ENCODE results near the gene C19orf38.

Gene C19orf38

DNA sequence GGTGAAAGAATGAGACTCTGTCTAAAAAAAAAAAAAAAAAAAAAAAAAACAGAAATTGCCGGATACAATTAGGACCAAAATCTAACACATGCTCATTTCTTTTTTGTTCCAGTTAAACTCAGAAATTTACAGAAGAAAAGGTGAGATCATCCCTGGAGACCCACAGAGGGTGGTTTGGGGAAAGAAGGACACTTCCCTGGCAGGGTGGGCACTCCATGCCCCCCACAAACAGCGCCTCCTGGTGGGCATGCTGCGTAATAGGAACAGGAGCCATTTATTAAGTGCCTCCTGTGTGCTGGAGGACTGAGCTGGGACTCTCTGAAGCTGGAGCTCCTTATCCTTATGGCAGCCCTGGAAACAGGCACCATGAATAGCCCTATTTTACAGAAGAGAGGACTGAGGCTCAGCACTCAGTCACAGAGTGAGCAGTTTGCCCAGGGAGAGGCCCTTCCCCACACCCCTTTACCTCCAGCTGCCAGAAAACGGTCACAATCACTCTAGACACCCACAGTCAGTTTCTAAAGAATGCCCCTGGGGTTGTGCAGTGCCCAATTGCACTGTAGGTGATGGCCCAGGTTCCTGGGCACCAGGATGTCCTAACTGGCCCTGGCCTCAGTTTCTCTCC is 10.1 kb downstream of the C19orf38 start:
- in situ Hi-C loops (cut with HindIII; ENCODE audit: low sequenced_read_pairs) = no loop called here
- no peak overlapping the region for H3K4me3 ChIP-seq (ENCODE audit: low read depth, low read length)
- TF ChIP-seq, protein P1, sequence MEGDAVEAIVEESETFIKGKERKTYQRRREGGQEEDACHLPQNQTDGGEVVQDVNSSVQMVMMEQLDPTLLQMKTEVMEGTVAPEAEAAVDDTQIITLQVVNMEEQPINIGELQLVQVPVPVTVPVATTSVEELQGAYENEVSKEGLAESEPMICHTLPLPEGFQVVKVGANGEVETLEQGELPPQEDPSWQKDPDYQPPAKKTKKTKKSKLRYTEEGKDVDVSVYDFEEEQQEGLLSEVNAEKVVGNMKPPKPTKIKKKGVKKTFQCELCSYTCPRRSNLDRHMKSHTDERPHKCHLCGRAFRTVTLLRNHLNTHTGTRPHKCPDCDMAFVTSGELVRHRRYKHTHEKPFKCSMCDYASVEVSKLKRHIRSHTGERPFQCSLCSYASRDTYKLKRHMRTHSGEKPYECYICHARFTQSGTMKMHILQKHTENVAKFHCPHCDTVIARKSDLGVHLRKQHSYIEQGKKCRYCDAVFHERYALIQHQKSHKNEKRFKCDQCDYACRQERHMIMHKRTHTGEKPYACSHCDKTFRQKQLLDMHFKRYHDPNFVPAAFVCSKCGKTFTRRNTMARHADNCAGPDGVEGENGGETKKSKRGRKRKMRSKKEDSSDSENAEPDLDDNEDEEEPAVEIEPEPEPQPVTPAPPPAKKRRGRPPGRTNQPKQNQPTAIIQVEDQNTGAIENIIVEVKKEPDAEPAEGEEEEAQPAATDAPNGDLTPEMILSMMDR (IDR thresholded peaks at IDR 0.05; ENCODE audit: low read depth, low read length) = peak; percentile 84
- DNase-seq (ENCODE audit: low read depth, low spot score) = no peak

DNA sequence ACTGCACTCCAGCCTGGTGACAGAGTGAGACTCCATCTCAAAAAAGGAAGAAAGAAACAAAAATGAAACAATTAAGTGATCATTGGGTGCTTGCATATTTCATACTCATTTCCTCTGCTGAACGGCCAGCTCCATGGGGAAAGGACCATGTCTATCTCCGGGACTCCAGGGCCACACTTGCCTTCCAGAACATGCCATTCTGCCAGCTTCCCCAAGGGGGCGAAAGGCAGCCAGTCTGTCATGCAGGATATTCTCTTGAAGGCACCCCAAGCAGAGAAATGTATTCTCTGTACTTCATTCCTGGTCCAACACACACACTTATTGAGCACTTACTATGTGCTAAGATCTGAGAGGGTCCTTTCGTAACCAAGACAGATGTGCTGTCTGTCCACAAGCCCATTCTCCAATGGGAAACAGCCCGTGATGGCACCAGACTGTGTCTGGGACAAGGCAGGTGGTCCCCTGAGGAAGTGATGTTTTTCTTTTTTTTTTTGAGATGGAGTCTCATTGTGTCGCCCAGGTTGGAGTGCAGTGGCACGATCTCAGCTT is 13.0 kb downstream of the C19orf38 start:
- DNase-seq (ENCODE audit: low read depth, low spot score) = no peak
- TF ChIP-seq, protein P1 (IDR thresholded peaks at IDR 0.05; ENCODE audit: low read depth, low read length) = peak; percentile 56
- in situ Hi-C loops (cut with HindIII; ENCODE audit: low sequenced_read_pairs) = no loop called here
- no peak overlapping the region for H3K4me3 ChIP-seq (ENCODE audit: low read depth, low read length)

DNA sequence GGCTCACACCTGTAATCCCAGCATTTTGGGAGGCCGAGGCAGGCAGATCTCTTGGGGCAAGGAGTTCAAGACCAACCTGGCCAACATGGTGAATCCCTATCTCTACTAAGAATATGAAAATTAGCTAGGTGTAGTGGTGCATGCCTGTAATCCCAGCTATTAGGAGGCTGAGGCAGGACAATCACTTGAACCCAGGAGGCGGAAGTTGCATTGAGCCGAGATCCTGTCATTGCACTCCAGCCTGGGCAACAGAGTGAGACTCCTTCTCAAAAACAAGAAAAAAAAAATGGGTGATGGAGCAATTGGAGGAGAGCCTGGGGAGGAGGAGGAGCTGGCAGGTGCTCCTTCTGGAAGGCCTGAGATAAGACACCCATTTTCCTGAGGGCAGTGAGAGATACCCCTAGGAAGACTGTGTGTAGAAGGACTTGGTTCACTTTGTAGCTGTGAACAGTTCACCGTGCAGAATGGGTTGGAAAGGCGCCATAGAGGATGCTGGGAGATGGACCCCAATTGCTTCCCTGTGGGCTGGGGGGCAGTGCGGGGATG is 14.4 kb downstream of the C19orf38 start:
- TF ChIP-seq, protein P1 (IDR thresholded peaks at IDR 0.05; ENCODE audit: low read depth, low read length) = no peak
- no peak for DNase-seq (ENCODE audit: low read depth, low spot score)
- no peak overlapping the region for H3K4me3 ChIP-seq (ENCODE audit: low read depth, low read length)
- in situ Hi-C loops (cut with HindIII; ENCODE audit: low sequenced_read_pairs) = no loop called here

DNA sequence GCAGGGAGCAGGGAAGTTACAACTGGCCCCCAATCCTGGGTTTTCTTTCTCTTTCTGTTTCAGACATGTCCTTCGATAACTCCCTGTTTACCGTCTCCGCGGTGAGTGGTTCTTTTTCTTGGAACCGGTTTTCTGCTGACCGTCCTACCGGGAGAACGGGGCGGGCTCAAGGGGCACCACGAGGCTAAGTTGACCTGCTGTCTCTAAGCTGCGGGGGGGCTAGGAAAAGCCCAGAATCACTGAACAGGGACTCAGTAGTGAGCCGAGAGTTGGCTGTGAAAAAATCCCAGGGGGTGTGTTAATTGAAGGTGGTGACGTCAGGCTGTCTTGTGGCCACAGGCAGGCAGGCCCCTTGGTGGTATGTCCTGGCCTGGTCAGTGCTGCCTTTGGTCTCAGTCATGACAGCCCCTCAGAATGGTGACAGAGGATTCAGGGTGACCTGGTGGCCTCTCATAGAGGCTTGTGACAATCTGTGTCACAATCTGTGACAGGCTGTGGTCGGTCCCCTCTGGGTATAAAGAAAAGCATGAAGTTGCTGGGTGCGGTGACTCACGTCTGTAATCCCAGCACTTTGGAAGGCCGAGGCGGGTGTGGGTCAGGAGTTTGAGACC is 15.0 kb downstream of the C19orf38 start:
- H3K4me3 ChIP-seq (ENCODE audit: low read depth, low read length) = no peak overlapping the region
- peak; percentile 56 for DNase-seq (ENCODE audit: low read depth, low spot score)
- in situ Hi-C loops (cut with HindIII; ENCODE audit: low sequenced_read_pairs) = no loop called here
- TF ChIP-seq, protein P1 (IDR thresholded peaks at IDR 0.05; ENCODE audit: low read depth, low read length) = no peak

DNA sequence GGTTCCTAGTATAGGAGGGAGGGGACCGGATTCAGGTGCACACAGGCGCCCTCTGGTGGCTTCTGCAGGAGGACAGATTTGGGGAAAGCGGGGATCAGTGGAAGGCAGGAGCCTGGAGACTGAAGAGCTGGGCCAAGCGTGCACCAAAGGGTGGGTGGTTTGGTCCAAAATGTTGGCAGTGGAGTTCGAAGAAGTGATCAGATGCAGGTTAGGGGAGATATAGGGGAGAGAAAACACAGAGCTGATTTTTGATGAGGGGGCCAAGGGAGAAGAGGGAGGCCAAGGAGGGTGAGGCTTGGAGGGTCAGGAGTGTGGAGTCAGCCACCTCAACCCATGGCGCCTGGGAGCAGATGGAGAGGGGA is 16.3 kb downstream of the C19orf38 start:
- TF ChIP-seq, protein P1 (IDR thresholded peaks at IDR 0.05; ENCODE audit: low read depth, low read length) = peak; percentile 97
- in situ Hi-C loops (cut with HindIII; ENCODE audit: low sequenced_read_pairs) = no loop called here
- peak; percentile 70 for DNase-seq (ENCODE audit: low read depth, low spot score)
- no peak overlapping the region for H3K4me3 ChIP-seq (ENCODE audit: low read depth, low read length)

DNA sequence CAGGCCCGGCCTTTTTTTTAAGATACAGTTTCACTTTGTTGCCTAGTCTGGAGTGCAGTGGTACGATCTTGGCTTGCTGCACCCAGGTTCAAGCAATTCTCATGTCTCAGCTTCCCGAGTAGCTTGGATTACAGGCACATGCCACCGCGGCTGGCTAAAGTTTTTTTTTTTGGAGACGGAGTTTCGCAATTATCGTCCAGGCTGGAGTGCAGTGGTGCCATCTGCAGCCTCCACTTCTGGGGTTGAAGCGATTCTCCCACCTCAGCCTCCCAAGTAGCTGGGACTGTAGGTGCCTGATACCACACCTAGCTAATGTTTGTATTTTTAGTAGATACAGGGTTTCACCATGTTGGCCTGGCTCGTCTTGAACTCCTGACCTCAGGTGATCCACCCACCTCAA is 18.3 kb downstream of the C19orf38 start:
- TF ChIP-seq, protein P1 (IDR thresholded peaks at IDR 0.05; ENCODE audit: low read depth, low read length) = no peak
- in situ Hi-C loops (cut with HindIII; ENCODE audit: low sequenced_read_pairs) = no loop called here
- no peak for DNase-seq (ENCODE audit: low read depth, low spot score)
- H3K4me3 ChIP-seq (ENCODE audit: low read depth, low read length) = no peak overlapping the region
